GM21381 (cell line): ENCODE data around the gene CSNK1G3.

Experiments used
- ATAC-seq: cut with Tn5 transposase; IDR thresholded peaks from one replicate; pipeline ENCODE4 v1.9.1; 2021; ENCODE audit warnings: mild to moderate bottlenecking, moderate library complexity; ENCODE audit not compliant: unreplicated experiment

The CSNK1G3 gene

GRCh38 chr5:123557907-123558306 lies 45.9 kb downstream of the CSNK1G3 start:
- ATAC-seq: no peak

DNA sequence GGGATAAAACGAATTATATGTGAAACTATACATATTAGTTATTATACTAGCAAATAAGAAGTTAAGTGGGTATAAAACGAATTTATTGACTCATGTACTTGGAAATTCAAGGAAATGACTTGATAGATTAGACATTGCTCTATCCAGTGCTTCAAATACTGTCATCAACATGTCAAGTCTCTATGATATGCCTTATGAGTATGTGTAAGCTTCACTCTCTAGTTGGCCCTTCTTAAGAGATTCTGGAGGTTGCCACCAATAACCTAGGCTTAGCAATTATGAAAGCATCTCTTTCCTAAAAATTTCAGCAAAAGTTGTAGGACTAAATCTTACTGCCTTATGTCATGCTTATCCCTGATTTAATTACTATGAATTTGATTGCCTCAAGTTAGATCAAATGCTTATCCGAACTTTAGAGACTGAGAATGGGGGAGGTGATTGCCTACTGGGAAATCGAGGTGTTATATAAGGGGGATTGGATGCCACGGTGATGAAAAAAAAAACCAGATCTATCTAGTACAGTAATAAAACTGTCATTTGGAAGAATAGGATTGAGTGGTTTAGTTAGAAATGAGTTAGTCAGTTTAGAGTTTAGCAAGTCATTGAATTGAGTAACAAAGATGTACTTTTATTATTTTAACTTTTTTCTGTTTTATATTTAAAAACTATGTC lies 46.9 kb downstream of the CSNK1G3 start:
- ATAC-seq: no peak

- no peak for ATAC-seq
Measured at GRCh38 chr5:123559434-123559775, 47.4 kb downstream of the CSNK1G3 start.

DNA sequence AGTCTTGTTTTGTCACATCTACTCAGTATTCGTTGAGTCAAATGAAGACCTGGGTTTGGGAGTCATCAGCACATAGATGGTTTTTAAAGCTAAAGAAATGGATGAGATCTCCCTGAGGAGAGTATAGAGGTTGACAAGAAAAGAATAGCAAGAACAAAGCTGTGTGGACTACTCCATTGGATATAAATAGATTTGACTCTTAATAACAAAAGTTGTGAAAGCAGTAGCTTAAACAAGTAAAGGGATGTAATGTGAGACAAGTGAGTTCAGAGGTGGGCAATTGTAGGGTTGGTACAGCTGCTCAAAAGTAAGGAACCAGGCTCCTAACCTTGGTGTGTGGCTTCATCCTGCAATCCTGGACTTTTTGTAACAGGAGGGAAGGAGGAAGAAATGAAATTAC lies 49.3 kb downstream of the CSNK1G3 start:
- no peak for ATAC-seq

- ATAC-seq: no peak
Measured at GRCh38 chr5:123571927-123572326, 60.0 kb downstream of the CSNK1G3 start.

DNA sequence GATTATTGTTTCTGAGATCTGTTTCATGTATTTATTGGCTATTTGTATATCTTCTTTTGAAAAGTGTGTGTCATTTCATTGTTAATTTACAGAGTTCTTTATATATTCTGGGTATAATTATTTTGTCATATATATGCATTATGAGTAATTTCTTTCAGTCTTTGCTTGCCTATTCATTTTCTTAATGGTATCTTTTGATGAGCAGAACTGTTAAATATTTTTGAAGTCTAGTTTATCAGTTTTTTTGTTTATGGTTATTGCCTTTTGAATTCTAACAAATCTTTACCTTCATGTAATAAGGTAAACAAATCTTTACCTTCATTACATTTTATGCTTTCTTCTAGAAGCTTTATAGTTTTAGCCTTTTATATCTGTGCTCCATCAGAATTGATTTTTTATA lies 66.4 kb downstream of the CSNK1G3 start:
- ATAC-seq: no peak

- ATAC-seq: no peak
Measured at GRCh38 chr5:123579410-123579809, 67.4 kb downstream of the CSNK1G3 start.

GRCh38 chr5:123582550-123583285 lies 70.7 kb downstream of the CSNK1G3 start:
- ATAC-seq: no peak

DNA sequence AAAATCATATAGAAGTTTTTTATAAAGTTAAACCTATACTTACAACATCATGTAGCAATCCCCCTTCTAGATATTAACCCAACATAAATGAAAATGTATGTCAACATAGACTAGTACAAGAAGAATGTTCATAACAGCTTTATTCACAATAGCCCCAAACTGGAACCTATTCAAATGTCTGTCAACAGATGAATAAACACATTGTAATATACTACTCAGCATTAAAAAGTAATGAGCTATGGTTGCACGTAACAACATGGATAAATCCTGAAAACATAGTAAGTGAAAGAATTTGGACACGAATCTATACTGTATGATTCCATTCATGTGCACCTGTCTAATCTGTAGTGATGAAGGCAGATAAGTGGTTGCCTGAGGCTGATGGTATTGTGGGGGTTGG lies 73.9 kb downstream of the CSNK1G3 start:
- no peak for ATAC-seq

DNA sequence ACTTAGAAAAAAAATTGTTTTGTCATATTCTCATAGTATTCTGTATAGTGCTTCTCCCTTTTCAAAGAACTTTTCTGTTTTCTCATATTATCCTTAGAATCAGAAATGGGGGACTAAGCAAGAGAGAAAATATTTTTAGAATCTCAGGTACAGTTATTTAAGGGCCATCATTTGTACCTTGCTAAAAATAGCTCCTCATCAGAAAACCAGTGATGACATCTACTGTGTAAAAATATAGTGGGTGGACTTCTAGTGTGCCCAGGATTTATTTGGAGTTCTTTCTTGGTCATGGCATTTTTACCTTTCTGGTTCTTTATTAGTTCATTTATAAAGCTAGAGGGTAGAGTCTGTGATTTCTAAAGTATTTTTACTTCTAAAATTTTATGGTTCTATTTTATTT lies 82.5 kb downstream of the CSNK1G3 start:
- ATAC-seq: no peak

- ATAC-seq: no peak
Measured at GRCh38 chr5:123597018-123597417, 85.0 kb downstream of the CSNK1G3 start.

DNA sequence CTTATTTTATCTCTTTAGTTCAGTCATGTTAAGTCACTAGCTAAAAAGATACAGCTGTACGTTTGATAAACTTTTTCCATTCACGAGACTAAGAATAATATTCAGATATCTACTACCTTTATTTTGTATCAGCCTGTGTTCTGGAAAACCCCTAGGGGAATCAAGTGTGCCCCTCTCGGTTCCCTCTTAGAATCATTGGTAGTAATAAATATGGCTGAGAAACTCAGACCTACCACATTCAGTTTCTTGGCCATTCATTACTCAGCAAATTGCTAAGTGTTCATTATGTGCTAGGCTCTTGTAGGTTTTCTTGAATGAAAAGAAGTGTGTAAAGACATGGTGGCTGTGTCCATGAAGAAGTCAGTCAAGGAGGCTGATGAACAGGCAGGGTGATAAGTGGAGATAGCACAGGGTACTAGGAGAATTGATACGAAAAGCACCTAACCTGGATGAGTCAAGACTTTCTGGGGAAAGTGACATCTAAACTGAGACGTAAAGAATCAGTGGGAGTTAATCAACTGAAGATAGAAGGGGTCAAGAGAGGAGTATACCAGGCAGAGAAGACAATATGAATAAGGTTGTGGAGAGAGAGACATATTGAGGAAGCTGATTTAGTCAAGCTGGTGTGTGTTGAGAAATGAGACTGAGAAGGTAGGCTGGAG lies 86.2 kb downstream of the CSNK1G3 start:
- ATAC-seq: no peak

- no peak for ATAC-seq
Measured at GRCh38 chr5:123599171-123599570, 87.2 kb downstream of the CSNK1G3 start.

- ATAC-seq: no peak
Measured at GRCh38 chr5:123601610-123602009, 89.6 kb downstream of the CSNK1G3 start.

DNA sequence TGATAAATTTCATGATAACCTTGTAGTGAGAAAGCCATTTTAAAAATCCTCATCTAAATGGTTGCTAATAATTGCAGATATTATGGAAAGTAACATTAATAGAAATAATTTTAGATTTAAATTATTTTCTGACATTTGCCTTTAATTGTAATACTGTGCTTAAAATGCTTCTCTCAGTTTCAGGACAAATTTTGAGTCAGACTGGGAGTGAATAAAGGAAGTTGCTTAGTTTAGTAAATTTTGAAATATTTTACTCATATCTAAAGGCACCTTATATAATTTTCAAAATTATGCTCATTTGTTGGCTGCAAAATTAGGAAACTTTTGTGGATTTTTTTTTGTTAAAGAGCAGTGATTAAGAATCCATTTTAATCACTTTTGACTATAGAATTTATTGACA lies 93.8 kb downstream of the CSNK1G3 start:
- ATAC-seq: peak; percentile 55

DNA sequence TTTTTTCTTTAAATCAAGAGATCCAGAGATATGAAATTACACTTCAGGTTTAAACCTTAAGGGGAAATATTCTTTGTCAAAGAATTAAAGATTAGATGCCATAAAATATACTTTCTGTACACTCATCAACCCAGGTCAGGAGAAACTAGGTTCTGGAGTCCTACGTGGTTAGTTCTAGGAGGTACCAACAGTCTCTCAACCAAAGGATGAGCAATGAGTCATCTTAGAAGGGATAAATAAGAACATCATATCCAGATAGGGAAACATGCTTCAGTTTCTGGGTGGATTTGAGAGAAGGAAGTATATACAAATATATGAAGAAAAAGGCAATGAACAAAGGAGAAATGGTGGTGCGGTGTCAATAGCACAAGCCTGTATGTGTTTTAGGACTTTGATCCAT lies 98.2 kb downstream of the CSNK1G3 start:
- ATAC-seq: no peak

DNA sequence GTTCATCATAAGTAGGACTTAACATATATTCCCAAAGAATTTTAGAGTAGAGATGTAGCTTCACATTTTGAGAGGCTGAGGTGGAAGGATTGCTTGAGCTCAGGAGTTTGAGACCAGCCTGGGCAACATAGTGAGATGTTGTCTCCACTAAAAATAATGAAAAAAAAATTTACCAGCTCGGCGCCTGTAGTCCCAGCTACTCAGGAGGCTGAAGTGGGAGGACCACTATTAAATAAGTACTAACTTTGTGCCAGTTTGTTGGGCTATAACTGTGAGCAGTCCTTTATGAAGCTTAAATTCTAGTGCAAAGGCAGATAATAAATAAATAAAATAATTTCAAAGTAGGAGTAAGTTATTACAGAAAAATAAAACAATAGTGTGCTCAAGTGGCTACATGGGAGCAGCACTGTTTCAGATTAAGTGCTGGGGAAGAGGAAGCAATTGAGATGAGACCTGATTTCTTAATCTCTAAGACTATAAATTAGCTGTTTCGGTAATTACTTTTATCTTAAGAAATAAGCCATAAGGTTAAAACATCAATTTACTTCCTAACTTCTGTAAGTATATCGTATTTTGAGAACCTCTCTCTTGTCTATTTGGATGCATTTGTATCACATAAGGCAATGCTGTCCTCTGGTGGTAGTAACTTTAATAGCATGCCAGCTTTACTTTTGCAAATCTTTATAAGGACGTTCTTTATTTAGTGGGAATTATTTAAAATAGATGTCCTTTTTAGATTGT lies 98.9 kb downstream of the CSNK1G3 start:
- peak; percentile 61 for ATAC-seq

DNA sequence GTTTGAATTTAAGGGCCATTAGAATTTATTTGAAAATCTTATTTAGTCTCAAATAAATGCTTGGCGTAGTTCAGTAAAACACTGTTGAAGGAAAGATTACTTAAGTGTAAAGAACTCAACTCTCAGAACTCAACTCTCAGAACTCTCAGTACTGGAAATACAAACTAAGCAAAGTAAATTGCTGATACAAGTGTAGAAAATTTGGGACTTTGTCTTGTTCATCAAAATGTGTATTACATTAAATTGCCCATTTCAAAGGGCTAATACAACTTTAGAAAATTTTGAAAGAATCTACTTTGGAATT lies 99.4 kb downstream of the CSNK1G3 start:
- peak; percentile 19 for ATAC-seq

GRCh38 chr5:123617561-123617960 lies 105.6 kb downstream of the CSNK1G3 start:
- ATAC-seq: no peak

DNA sequence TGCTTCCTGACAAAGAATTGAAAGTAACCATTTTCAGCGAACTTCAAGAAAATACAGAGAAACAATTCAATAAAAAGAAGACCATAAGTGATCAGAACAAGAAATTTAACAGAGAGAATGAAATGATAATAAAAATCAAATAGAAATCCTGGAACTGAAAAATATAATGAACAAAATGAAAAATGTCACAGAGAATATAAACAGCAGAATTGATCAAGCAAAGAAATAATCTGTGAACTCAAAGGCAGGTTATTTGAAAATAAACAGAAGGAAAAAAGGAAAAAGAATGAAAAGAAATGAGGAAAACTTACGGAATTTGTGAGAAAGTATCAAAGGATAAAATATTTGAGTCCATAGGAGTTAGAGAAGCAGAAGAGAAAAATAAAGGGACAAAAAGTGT lies 114.1 kb downstream of the CSNK1G3 start:
- no peak for ATAC-seq

- no peak for ATAC-seq
Measured at GRCh38 chr5:123628860-123629544, 117.0 kb downstream of the CSNK1G3 start.
